ENCODE measurements around the gene STK32A.

STK32A gene

DNA sequence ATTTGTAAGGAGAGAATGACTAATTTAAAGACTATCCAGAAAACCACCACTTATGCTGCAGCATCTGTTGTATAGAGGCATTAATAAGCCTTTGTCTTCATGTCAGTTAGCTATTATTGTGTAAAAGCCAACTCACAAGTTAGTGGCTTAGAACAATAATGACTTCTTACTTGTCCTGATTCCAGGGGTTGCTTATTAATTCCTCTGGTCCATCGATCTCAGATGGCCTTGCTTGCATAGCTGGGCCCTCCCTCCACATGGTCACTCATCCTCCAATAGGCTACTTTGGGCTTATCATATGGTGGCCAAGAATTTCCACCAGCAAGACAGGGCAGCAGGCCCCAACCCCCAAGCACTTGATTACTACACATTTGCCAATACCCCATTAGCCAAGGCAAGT lies 44.5 kb upstream of the STK32A start:
- H3K79me2 ChIP-seq (ENCODE audit: control insufficient read depth, insufficient read depth, low read length, poor library complexity): no peaks in the 10 kb centered on the region
- H2BK120ac ChIP-seq (ENCODE audit: insufficient read depth, low read length, poor library complexity): no peak overlapping the region
- no peak overlapping the region for H2AFZ ChIP-seq (ENCODE audit: insufficient read depth, low read length, poor library complexity)
- H3K4me3 ChIP-seq (ENCODE audit: low read depth, low read length): no peak overlapping the region
- H3K18ac ChIP-seq (ENCODE audit: low read length): no peak overlapping the region
- H3K14ac ChIP-seq (ENCODE audit: low read length): no peak overlapping the region
- no peaks in the 10 kb centered on the region for H3K4me1 ChIP-seq (ENCODE audit: control insufficient read depth in 1 of 2, insufficient read depth in 2 of 2, low read length in 2 of 2)
- no peak overlapping the region for H2BK12ac ChIP-seq (ENCODE audit: low read length)
- WGBS (ENCODE audit: extremely low coverage, insufficient coverage, insufficient read length): no CpG with 5 or more reads among the region's 1 CpG
- no peaks in the 10 kb centered on the region for H3K27me3 ChIP-seq (ENCODE audit: insufficient read depth, low read length)
- no peak overlapping the region for H4K91ac ChIP-seq (ENCODE audit: low read depth, low read length)
- H2BK5ac ChIP-seq (ENCODE audit: low read depth, low read length, poor library complexity): no peak overlapping the region
- DNase-seq: no peak
- no peaks in the 10 kb centered on the region for H3K36me3 ChIP-seq (ENCODE audit: control insufficient read depth in 1 of 2, insufficient read depth in 2 of 2, low read length in 2 of 2)
- no peaks in the 10 kb centered on the region for H3K79me1 ChIP-seq (ENCODE audit: low read length)
- no peak overlapping the region for H3K27ac ChIP-seq (ENCODE audit: low read depth, low read length)
- H3K4me2 ChIP-seq (ENCODE audit: low read length): no peak overlapping the region
- no peak overlapping the region for H3K23ac ChIP-seq (ENCODE audit: low read length)
- H4K8ac ChIP-seq (ENCODE audit: low read depth, low read length): no peak overlapping the region
- no peak overlapping the region for H2AK5ac ChIP-seq (ENCODE audit: low read length)
- H4K12ac ChIP-seq (ENCODE audit: low read depth, low read length): no peak overlapping the region
- H3K4ac ChIP-seq (ENCODE audit: low read depth, low read length): no peak overlapping the region
- H3K9me3 ChIP-seq (ENCODE audit: insufficient read depth, low read depth, low read length): no peaks in the 10 kb centered on the region
- no peak overlapping the region for H3K9ac ChIP-seq (ENCODE audit: low read length)

DNA sequence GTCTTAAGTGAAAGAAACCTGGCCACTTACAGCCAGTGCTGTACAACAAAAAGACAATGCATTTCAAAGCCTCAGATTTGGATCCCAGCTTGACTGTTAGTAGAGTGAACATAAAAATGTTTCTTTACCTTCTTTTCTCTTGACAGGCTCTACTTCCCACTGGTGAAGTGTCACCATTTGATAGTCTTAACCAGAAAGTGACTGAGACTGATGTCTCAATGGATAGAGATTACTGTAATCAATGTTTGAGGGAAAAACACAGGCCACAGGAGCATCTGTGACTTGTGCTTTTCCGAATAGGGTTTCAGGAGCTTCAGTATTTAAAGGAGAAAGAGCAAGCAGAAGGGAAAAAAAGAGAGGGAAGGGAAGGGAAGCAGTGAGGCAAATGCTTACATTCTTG lies 41.7 kb upstream of the STK32A start:
- no CpG with 5 or more reads among the region's 1 CpG for WGBS (ENCODE audit: extremely low coverage, insufficient coverage, insufficient read length)
- Histone ChIP-seq H2AFZ (ENCODE audit: insufficient read depth, low read length, poor library complexity) (no peak overlapping the region), H2BK12ac (ENCODE audit: low read length) (no peak overlapping the region), H3K14ac (ENCODE audit: low read length) (no peak overlapping the region), H2BK5ac (ENCODE audit: low read depth, low read length, poor library complexity) (no peak overlapping the region), H3K9ac (ENCODE audit: low read length) (no peak overlapping the region), H4K8ac (ENCODE audit: low read depth, low read length) (no peak overlapping the region), H3K79me1 (ENCODE audit: low read length) (no peaks in the 10 kb centered on the region), H3K27me3 (ENCODE audit: insufficient read depth, low read length) (no peaks in the 10 kb centered on the region), H4K91ac (ENCODE audit: low read depth, low read length) (no peak overlapping the region), H3K79me2 (ENCODE audit: control insufficient read depth, insufficient read depth, low read length, poor library complexity) (no peaks in the 10 kb centered on the region), H2AK5ac (ENCODE audit: low read length) (no peak overlapping the region), H3K9me3 (ENCODE audit: insufficient read depth, low read depth, low read length) (no peaks in the 10 kb centered on the region), H3K27ac (ENCODE audit: low read depth, low read length) (no peak overlapping the region), H2BK120ac (ENCODE audit: insufficient read depth, low read length, poor library complexity) (no peak overlapping the region), H3K4me3 (ENCODE audit: low read depth, low read length) (no peak overlapping the region), H3K18ac (ENCODE audit: low read length) (no peak overlapping the region), H3K36me3 (ENCODE audit: control insufficient read depth in 1 of 2, insufficient read depth in 2 of 2, low read length in 2 of 2) (no peaks in the 10 kb centered on the region), H3K4me2 (ENCODE audit: low read length) (no peak overlapping the region), H4K12ac (ENCODE audit: low read depth, low read length) (no peak overlapping the region), H3K23ac (ENCODE audit: low read length) (no peak overlapping the region), H3K4me1 (ENCODE audit: control insufficient read depth in 1 of 2, insufficient read depth in 2 of 2, low read length in 2 of 2) (no peaks in the 10 kb centered on the region), H3K4ac (ENCODE audit: low read depth, low read length) (no peak overlapping the region)
- DNase-seq: no peak

DNA sequence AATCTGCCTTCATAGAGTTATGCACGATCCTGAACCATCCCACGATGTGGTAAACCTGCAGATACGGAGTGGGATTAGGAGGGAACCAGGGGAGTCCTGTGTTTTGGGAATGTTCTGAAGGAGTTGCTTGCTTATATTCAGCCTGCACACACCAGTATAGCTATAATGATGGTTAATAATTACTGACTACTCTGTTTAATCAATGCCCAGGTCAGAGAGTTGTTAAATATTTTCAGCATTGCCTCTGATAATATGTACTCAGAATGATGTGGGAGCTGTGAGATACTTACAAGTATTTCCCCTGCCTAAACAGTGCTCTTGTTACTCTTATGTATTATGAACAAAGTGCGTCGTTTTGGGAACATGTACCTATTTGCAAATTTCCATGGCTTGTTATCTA lies 34.8 kb upstream of the STK32A start:
- H2BK12ac ChIP-seq (ENCODE audit: low read length): no peak overlapping the region
- H2BK120ac ChIP-seq (ENCODE audit: insufficient read depth, low read length, poor library complexity): no peak overlapping the region
- H3K4me2 ChIP-seq (ENCODE audit: low read length): no peak overlapping the region
- H3K9ac ChIP-seq (ENCODE audit: low read length): no peak overlapping the region
- H3K4me3 ChIP-seq (ENCODE audit: low read depth, low read length): no peak overlapping the region
- H4K12ac ChIP-seq (ENCODE audit: low read depth, low read length): no peak overlapping the region
- no peak overlapping the region for H2AFZ ChIP-seq (ENCODE audit: insufficient read depth, low read length, poor library complexity)
- no peak for DNase-seq
- H2AK5ac ChIP-seq (ENCODE audit: low read length): no peak overlapping the region
- H3K9me3 ChIP-seq (ENCODE audit: insufficient read depth, low read depth, low read length): no peaks in the 10 kb centered on the region
- no peak overlapping the region for H4K8ac ChIP-seq (ENCODE audit: low read depth, low read length)
- H3K79me2 ChIP-seq (ENCODE audit: control insufficient read depth, insufficient read depth, low read length, poor library complexity): no peaks in the 10 kb centered on the region
- H3K18ac ChIP-seq (ENCODE audit: low read length): no peak overlapping the region
- no peak overlapping the region for H3K23ac ChIP-seq (ENCODE audit: low read length)
- no peak overlapping the region for H3K14ac ChIP-seq (ENCODE audit: low read length)
- H3K4ac ChIP-seq (ENCODE audit: low read depth, low read length): no peak overlapping the region
- no peak overlapping the region for H4K91ac ChIP-seq (ENCODE audit: low read depth, low read length)
- no peaks in the 10 kb centered on the region for H3K79me1 ChIP-seq (ENCODE audit: low read length)
- no peak overlapping the region for H3K27ac ChIP-seq (ENCODE audit: low read depth, low read length)
- H3K27me3 ChIP-seq (ENCODE audit: insufficient read depth, low read length): no peaks in the 10 kb centered on the region
- no peaks in the 10 kb centered on the region for H3K4me1 ChIP-seq (ENCODE audit: control insufficient read depth in 1 of 2, insufficient read depth in 2 of 2, low read length in 2 of 2)
- H3K36me3 ChIP-seq (ENCODE audit: control insufficient read depth in 1 of 2, insufficient read depth in 2 of 2, low read length in 2 of 2): no peaks in the 10 kb centered on the region
- H2BK5ac ChIP-seq (ENCODE audit: low read depth, low read length, poor library complexity): no peak overlapping the region
- no CpG with 5 or more reads among the region's 5 CpGs for WGBS (ENCODE audit: extremely low coverage, insufficient coverage, insufficient read length)

DNA sequence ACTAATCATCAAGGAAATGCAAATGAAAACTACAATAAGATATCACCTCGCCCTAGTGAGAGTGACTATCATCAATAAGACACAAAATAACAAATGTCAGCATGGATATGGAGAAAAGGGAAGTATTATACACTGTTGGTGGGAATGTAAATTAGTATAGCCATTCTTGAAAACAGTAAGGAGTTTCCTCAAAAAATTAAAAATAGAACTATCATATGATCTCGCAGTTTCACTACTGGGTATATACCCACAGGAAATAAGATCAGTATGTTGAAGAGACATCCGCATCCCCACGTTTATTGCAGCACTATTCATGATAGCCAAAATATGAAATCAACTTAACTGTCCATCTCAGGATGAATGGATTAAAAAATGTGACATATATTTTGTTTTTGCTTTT lies 31.6 kb upstream of the STK32A start:
- H4K8ac ChIP-seq (ENCODE audit: low read depth, low read length): no peak overlapping the region

More for the DNA sequence above, 31.6 kb upstream of the STK32A start:
- H3K9ac ChIP-seq (ENCODE audit: low read length): no peak overlapping the region
- no peak overlapping the region for H4K12ac ChIP-seq (ENCODE audit: low read depth, low read length)
- no CpG with 5 or more reads among the region's 4 CpGs for WGBS (ENCODE audit: extremely low coverage, insufficient coverage, insufficient read length)
- no peak overlapping the region for H2AFZ ChIP-seq (ENCODE audit: insufficient read depth, low read length, poor library complexity)
- no peak overlapping the region for H2BK5ac ChIP-seq (ENCODE audit: low read depth, low read length, poor library complexity)
- no peaks in the 10 kb centered on the region for H3K36me3 ChIP-seq (ENCODE audit: control insufficient read depth in 1 of 2, insufficient read depth in 2 of 2, low read length in 2 of 2)
- no peak overlapping the region for H2BK12ac ChIP-seq (ENCODE audit: low read length)
- H3K4me2 ChIP-seq (ENCODE audit: low read length): no peak overlapping the region
- no peak for DNase-seq
- H3K79me2 ChIP-seq (ENCODE audit: control insufficient read depth, insufficient read depth, low read length, poor library complexity): no peaks in the 10 kb centered on the region
- no peak overlapping the region for H3K4ac ChIP-seq (ENCODE audit: low read depth, low read length)
- no peak overlapping the region for H4K91ac ChIP-seq (ENCODE audit: low read depth, low read length)
- no peak overlapping the region for H3K27ac ChIP-seq (ENCODE audit: low read depth, low read length)
- H3K4me3 ChIP-seq (ENCODE audit: low read depth, low read length): no peak overlapping the region
- no peak overlapping the region for H2BK120ac ChIP-seq (ENCODE audit: insufficient read depth, low read length, poor library complexity)
- H3K23ac ChIP-seq (ENCODE audit: low read length): no peak overlapping the region
- no peaks in the 10 kb centered on the region for H3K27me3 ChIP-seq (ENCODE audit: insufficient read depth, low read length)
- H3K79me1 ChIP-seq (ENCODE audit: low read length): no peaks in the 10 kb centered on the region
- H3K14ac ChIP-seq (ENCODE audit: low read length): no peak overlapping the region
- H3K4me1 ChIP-seq (ENCODE audit: control insufficient read depth in 1 of 2, insufficient read depth in 2 of 2, low read length in 2 of 2): no peaks in the 10 kb centered on the region
- H3K9me3 ChIP-seq (ENCODE audit: insufficient read depth, low read depth, low read length): no peaks in the 10 kb centered on the region
- H3K18ac ChIP-seq (ENCODE audit: low read length): no peak overlapping the region
- H2AK5ac ChIP-seq (ENCODE audit: low read length): no peak overlapping the region
